ENCODE data around the gene SPATS2L. TPM values are rescaled to one million over a fixed set of nuclear protein-coding genes. Genes with fewer than 3 reads are reported as not detected.

The SPATS2L gene
- total and polyA plus RNA-seq, 8 donors, result 81.2 to 96.7 (median 91.2) TPM

GRCh38 chr2:200450288-200450687, 143.8 kb downstream of the SPATS2L start:
- no peak overlapping the region for H3K4me3 ChIP-seq
- H3K36me3 ChIP-seq, result peaks cover 0 to 7% of the 10 kb centered on the region in 2 donors
- no peaks in the 10 kb centered on the region for H3K9me3 ChIP-seq
- H3K4me1 ChIP-seq, result peaks cover 0 to 2% of the 10 kb centered on the region in 2 donors
- ATAC-seq (no peak), DNase-seq (no peak)
- intact Hi-C loops (cut with DNase I), result no loop called here
- no peak overlapping the region for H3K27ac ChIP-seq
- H3K27me3 ChIP-seq, result no peaks in the 10 kb centered on the region
- no peak for TF ChIP-seq CTCF (IDR thresholded peaks at IDR 0.05)

DNA sequence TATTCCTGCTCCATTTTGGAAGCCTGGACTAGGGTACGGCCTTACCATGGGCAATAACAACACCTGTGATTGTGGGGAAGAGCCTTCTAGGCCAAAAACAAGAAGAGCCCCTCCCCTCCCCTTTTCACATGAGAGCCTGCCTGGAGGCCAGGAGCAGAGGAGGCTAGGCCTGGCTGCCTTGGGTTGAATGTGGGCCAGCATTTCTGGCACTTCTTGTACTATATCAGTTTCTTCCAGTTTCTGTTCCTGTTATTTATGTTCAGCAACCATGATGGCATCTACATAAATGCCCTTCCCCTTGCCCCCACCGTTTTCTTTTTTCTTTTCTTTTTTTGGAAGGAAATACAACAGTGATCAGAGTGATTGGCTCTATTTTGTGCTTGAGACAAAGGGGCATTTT, 145.0 kb downstream of the SPATS2L start:
- peaks cover 0 to 14% of the 10 kb centered on the region in 2 donors for H3K4me1 ChIP-seq
- no peak overlapping the region for H3K4me3 ChIP-seq
- no peaks in the 10 kb centered on the region for H3K27me3 ChIP-seq
- ATAC-seq, result no peak
- no peak for TF ChIP-seq CTCF (IDR thresholded peaks at IDR 0.05)
- no peaks in the 10 kb centered on the region for H3K9me3 ChIP-seq
- H3K27ac ChIP-seq, result no peak overlapping the region
- intact Hi-C loops (cut with DNase I), result no loop called here
- no peak for DNase-seq
- H3K36me3 ChIP-seq, result no peaks in the 10 kb centered on the region

- no peak overlapping the region for H3K27ac ChIP-seq
- H3K36me3 ChIP-seq, result no peaks in the 10 kb centered on the region
- no peaks in the 10 kb centered on the region for H3K27me3 ChIP-seq
- intact Hi-C loops (cut with DNase I), result no loop called here
- no peak for TF ChIP-seq CTCF (IDR thresholded peaks at IDR 0.05)
- DNase-seq (no peak), ATAC-seq (no peak)
- H3K4me3 ChIP-seq, result no peak overlapping the region
- no peaks in the 10 kb centered on the region for H3K9me3 ChIP-seq
- peaks cover 0 to 14% of the 10 kb centered on the region in 2 donors for H3K4me1 ChIP-seq
Measured at GRCh38 chr2:200452377-200452776, 145.9 kb downstream of the SPATS2L start.

DNA sequence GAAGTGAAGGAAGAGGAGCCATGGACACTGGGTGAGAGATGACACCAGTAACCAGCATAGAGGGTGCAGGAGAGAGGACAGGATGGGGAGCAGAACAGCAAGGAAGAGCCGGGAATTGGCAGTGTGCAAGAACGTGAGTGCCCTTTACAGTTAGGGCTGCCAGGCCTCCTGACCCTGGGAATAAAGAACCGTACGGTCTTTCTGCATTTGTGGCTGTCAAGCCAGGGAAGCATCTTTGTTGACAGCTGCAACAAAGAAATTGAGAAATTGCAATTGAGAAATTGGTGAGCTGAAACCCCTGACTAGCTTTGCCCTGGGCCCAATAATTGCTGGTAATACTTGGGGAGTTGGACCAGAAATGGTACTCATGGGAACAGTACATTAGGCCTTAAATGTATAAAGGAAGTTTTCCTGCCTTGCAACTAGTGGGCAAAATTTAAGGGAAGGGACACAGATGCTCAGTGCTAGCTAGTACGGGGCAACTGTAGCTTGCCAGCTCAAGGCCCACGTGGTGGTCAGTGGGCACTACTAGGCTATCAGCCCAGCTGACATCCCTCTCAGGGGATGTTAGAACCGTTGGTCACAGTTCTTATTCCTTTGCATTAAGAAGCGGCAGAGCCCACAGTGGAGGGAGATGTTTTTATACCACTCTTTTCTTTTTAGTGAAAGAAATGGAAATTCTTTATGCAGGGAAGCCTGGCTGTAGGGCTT, 146.8 kb downstream of the SPATS2L start:
- Histone ChIP-seq H3K4me1 (peaks cover 0 to 14% of the 10 kb centered on the region in 2 donors), H3K4me3 (no peak overlapping the region), H3K27ac (no peak overlapping the region), H3K9me3 (no peaks in the 10 kb centered on the region), H3K36me3 (no peaks in the 10 kb centered on the region), H3K27me3 (no peaks in the 10 kb centered on the region)
- DNase-seq (no peak), ATAC-seq (no peak)
- no peak for TF ChIP-seq CTCF (IDR thresholded peaks at IDR 0.05)
- intact Hi-C loops (cut with DNase I), result no loop called here

DNA sequence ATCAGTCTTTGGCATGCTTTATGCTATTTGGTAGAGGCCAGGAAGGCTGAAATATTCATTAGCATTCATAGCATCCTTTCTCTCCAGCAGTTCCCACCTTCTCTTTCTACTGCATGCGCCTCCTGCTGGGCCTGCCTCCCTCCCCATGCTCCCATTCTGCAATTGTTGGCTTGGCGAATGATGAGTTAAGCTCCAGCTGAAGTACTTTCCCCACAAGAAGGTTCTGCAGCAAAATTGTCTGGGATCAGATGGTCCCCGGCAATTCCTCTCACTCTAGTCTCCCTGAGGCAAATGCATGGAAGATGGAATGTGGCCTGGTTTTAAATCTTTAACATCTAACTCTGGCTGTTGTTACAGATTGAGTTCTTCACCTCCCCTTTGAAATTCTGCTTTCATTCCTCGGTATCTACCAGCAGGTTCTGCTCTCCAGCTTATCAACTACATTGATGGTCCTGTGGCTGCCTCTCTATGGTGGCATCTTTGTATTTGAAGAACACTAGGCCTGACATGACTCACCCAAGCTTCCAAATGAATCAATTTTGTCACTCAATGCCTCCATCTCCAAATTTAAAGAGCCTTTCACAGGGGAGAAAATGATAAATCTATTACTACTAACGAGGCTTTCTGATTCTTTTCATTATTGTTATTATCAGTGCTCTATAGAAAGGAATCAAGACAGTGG, 147.5 kb downstream of the SPATS2L start:
- DNase-seq (no peak), ATAC-seq (no peak)
- TF ChIP-seq CTCF (IDR thresholded peaks at IDR 0.05), result no peak
- Histone ChIP-seq H3K27ac (no peak overlapping the region), H3K36me3 (no peaks in the 10 kb centered on the region), H3K27me3 (no peaks in the 10 kb centered on the region), H3K9me3 (no peaks in the 10 kb centered on the region), H3K4me1 (peaks cover 0 to 14% of the 10 kb centered on the region in 2 donors), H3K4me3 (no peak overlapping the region)
- intact Hi-C loops (cut with DNase I), result no loop called here
